Lower leg skin (tissue), 3 donors: ENCODE measurements around the gene TNFAIP8L3.

ENCODE experiments used
- CTCF ChIP-seq, 3 donors: fragments of 450-650 bp; IDR thresholded peaks; one replicate each; pipeline ENCODE4 v1.5.1; 2016; ENCODE audit warnings: antibody characterized with exemption in 3 of 3, mild to moderate bottlenecking in 3 of 3, moderate library complexity in 2 of 3
- POLR2A ChIP-seq, 2 donors: fragments of 450-650 bp; IDR thresholded peaks; one replicate each; pipeline ENCODE4 v1.6.1; 2016 to 2017; ENCODE audit warnings: antibody characterized with exemption in 2 of 2, mild to moderate bottlenecking in 1 of 2, moderate library complexity in 1 of 2

- TF ChIP-seq POLR2A (IDR thresholded peaks at IDR 0.05): no peak
- peak in 1 of 3 donors; percentile 47 for TF ChIP-seq CTCF (IDR thresholded peaks at IDR 0.05)
Measured at GRCh38 chr15:51132384-51133139, 37.9 kb upstream of the TNFAIP8L3 start.
